Measurements from ENCODE around the gene PRDM1.

DNA sequence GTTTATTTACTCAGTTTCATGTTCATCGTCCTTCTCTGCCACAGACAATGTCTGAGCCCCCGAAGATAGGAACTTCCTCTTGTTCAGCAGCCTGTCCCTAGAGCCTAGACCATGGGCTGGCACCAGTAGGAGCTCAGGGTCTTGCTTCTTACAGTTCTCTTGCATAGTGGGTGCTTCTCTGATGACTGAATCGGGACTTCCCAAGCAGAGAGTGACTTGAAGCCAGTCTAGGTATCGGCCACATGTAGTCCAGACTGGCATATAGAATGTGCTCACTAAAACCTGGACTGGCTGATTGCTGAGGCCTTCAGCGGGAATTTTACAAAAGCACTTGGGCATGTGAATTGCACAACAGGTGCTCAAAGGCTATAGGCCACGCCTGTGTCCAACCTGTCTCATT, 52.0 kb downstream of the PRDM1 start:
- no peak for TF ChIP-seq CTCF (conservative IDR thresholded peaks at IDR 0.05 in 1 of 2, IDR thresholded peaks at IDR 0.05 in 1 of 2; ENCODE audit: extremely low read depth in 1 of 2, insufficient read depth in 1 of 2, low read depth in 1 of 2, low read length in 2 of 2)
- TF ChIP-seq EZH2 (IDR thresholded peaks at IDR 0.05; ENCODE audit: borderline replicate concordance, low read length), result no peak

Measured in mammary epithelial cell (primary cell).